Choroid plexus epithelial cell (primary cell): ENCODE results near the gene HIVEP3.

Source experiments
- DNase-seq: peaks from one replicate; pipeline ENCODE4 v3.0.0-alpha.2; 2010; ENCODE audit warnings: low read depth
- H3K4me3 ChIP-seq: 2 replicates; pipeline ENCODE4 v1.5.1; 2011; ENCODE audit warnings: low read depth, mild to moderate bottlenecking, control low read depth, low read length, moderate library complexity
- TF ChIP-seq, protein P1 (sequence below): conservative IDR thresholded peaks from 2 replicates; pipeline ENCODE4 v1.5.1; 2011; ENCODE audit warnings: low read depth, mild to moderate bottlenecking, control low read depth, inconsistent platforms, low read length, moderate library complexity

The HIVEP3 gene

DNA sequence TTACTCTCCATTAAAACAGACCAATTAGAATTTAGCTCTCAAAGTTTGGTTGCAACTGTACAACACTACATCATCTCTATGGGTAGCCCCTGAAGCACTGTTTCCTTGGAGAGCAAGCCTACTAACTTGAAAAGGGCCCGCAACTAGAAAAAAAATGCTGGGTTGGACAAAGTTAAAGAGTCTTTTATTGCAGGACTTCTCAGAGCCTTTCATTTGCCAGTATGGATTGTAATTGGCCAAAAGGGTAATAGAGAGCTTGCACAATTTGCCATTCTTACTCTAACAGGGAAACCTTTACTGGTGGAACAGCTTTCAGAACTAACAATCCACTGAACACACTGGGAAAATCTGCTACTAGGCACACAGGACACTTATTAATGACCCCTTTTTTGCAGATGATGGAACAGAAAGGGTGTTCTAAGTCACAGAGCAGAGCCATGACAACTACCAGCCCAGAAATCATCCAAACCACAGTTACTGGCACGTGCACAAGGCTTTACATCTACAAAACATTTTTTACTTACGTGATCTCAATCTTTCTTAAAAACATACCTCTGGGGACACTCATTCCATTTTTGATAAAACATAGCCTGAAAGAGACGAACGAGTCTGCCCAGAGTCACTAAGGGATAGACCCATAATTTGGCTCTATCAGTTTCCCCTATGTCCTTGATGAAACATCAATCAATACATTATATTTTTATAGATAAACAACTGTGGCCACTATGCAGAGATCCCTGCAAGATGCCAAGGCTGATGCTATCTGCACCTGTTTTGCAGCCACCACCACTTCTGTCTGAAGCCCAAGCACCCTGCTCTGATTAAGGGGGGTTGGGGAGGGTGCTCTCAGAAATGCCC is 257.9 kb downstream of the HIVEP3 start:
- TF ChIP-seq, protein P1, sequence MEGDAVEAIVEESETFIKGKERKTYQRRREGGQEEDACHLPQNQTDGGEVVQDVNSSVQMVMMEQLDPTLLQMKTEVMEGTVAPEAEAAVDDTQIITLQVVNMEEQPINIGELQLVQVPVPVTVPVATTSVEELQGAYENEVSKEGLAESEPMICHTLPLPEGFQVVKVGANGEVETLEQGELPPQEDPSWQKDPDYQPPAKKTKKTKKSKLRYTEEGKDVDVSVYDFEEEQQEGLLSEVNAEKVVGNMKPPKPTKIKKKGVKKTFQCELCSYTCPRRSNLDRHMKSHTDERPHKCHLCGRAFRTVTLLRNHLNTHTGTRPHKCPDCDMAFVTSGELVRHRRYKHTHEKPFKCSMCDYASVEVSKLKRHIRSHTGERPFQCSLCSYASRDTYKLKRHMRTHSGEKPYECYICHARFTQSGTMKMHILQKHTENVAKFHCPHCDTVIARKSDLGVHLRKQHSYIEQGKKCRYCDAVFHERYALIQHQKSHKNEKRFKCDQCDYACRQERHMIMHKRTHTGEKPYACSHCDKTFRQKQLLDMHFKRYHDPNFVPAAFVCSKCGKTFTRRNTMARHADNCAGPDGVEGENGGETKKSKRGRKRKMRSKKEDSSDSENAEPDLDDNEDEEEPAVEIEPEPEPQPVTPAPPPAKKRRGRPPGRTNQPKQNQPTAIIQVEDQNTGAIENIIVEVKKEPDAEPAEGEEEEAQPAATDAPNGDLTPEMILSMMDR, result no peak
- peak overlapping the region; percentile 63 for H3K4me3 ChIP-seq
- DNase-seq, result no peak

DNA sequence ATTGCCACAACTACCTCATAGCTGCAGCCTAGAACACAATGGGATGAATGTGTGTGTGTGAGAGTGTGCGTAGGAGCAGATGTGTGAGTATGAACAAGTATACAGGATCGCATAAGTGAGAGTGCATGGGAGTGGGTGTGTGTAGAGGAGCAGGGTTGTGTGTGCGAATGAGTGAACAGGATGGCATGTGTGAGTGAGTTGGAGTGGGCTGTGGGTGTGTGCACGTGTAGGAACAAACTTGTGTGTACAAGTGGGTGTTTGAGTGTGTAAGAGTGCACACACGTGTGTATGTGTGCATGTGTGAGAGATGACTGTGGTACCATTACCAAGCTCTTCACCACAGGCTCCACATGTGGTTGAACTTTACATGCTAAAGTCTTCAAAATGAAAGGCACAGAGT is 258.8 kb downstream of the HIVEP3 start:
- H3K4me3 ChIP-seq, result no peak overlapping the region
- no peak for DNase-seq
- TF ChIP-seq, protein P1, result no peak

DNA sequence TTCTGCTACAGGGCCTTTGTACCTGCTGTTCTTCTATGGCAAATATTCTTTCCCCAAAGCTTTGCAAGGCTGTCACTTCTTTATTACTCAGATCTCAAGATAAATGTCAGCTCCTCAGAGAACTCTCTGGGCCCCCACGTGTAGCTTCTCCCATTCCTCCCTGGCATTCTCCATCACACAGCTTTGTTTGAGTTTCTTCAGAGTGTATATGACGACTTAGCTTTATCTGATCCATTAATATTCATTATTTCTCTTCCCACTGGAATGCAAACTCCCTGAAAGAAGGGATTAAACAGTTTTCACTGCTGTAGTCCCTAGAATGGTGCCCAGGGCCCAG is 259.6 kb downstream of the HIVEP3 start:
- H3K4me3 ChIP-seq, result no peak overlapping the region
- TF ChIP-seq, protein P1, result no peak

DNA sequence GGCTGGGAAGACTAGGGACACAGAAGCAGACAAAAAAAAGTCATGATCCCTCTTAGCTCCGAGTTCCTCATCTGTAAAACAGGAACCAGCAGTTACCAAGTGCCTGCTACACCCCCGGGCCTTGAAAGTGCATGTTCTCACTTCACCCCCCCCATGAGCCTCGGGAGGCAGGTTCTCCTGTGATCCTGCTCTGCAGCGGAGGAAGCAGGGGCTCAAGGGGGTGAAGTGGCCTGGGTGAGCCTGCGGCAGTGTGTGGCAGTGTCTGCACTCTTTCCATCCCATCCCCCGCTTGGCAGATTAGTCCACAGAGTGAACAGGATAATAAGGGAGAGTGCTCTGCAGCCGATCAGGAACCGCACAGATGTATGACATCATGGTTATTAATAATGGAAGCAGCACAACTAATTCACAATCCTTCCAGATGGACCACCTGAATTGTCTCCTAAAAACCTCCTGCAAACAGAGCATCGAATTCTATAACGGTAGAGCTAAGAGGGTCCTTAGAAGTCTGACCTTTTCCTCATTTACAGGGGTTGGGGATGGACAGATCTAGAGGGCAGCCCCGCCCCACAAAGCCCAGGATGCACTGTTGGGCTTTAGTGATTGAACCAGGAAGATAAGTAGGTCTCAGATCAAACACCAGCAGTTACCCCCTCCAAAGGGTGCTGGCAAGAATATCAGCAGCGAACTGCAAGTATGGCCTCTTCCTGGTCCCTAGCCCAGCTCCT is 260.1 kb downstream of the HIVEP3 start:
- no peak for DNase-seq
- TF ChIP-seq, protein P1, result no peak
- H3K4me3 ChIP-seq, result no peak overlapping the region

More for the DNA sequence above, 259.6 kb downstream of the HIVEP3 start:
- no peak for DNase-seq

DNA sequence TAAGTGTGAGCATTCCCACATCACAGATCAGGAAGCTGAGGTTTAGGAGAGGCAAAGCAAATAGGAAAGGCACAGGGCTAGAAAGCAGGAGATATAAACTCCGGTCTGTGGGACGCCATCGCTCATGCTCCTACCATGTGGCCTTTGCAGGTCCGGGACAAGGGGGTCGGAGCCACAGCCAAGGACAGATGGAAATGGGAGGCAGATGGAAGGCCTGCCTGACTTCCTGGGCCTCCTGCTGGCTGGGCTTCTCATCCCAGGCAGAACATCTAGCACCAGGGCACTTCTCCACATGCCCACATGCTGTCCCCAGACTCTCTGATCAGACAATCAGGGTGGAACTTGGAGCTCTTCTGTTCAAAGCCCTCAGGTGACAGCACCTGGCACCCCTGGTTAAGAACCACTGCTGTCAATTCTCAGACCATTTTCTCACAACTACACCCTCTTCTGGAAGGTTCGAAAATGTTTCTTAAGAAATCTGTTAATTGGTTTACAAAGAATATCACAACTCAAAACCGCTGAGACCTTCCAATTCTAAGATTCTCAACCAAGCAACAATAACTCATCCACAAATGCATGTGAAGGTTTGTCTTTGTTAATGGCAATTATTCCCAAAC is 260.9 kb downstream of the HIVEP3 start:
- H3K4me3 ChIP-seq, result no peak overlapping the region
- DNase-seq, result no peak
- TF ChIP-seq, protein P1, result peak; percentile 8

DNA sequence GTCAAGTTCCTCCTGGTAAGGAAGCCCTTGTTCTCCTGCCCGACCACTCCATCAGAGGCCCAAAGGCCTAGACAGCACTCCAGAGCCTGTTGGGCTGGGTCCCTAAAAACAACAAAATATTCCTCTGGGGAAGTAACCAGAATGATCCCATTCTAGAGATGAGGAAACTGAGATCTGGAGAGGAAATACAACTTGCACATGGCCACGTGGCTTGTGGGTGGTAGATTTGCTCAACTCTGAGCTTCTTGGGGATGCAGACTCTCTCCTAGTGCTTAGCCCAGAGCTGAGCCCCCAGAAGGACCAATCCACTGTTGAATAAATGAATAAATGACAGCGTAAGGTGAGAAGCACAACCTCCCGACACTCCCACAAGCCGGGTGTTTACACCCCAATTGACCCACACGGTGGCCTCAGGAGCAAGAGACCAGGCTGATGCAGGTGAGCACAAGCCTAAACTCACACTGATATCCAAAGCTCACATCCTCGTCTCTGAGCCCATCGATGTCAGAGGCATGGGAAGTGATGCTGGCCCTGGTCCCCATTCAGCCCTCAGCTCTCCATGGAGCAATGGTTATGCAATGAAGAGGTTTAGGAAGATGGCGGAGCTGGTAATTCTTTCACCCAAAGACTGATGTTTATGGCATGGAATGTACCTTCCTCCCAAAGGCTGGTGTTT is 261.8 kb downstream of the HIVEP3 start:
- TF ChIP-seq, protein P1, result no peak
- H3K4me3 ChIP-seq, result no peak overlapping the region
- DNase-seq, result no peak
